Right lobe of liver (tissue), 6 donors: ENCODE data around the gene PON3. TPM values are rescaled to one million over a fixed set of nuclear protein-coding genes. Genes with fewer than 3 reads are reported as not detected.
A peak's percentile ranks its signal among the peaks of the same experiment; 100 is the strongest.

Source experiments
- ATAC-seq, 4 donors: fragments of 200-7000 bp; cut with Tn5 transposase; one replicate each; pipeline ENCODE4 v1.9.1; 2020; ENCODE audit warnings: mild to moderate bottlenecking in 4 of 4, moderate library complexity in 4 of 4
- DNase-seq, 3 donors: peaks; one replicate each; pipeline ENCODE4 v3.0.0-alpha.2; 2020
- H3K27ac ChIP-seq, 3 donors: fragments of 200-600 bp; one replicate each; pipeline ENCODE4 v1.8.0; 2022
- H3K27me3 ChIP-seq, 2 donors: fragments of 200-600 bp; one replicate each; pipeline ENCODE4 v1.8.0; 2022
- H3K36me3 ChIP-seq, 4 donors: fragments of 200-600 bp; sonication (generic) in 1 of 4; one replicate each; pipeline versions ENCODE4 v1.5.1 to v1.8.0; 2017 to 2022; ENCODE audit warnings: control low read depth in 1 of 4
- H3K4me1 ChIP-seq, 4 donors: fragments of 200-600 bp; sonication (generic) in 1 of 4; one replicate each; pipeline versions ENCODE4 v1.5.1 to v1.8.0; 2017 to 2022; ENCODE audit warnings: control low read depth in 1 of 4
- H3K4me3 ChIP-seq, 3 donors: fragments of 200-600 bp; one replicate each; pipeline ENCODE4 v1.8.0; 2022
- H3K9me3 ChIP-seq, 4 donors: fragments of 200-600 bp; sonication (generic) in 1 of 4; one replicate each; pipeline versions ENCODE4 v1.5.1 to v1.8.0; 2017 to 2022; ENCODE audit warnings: control low read depth in 1 of 4
- POLR2A ChIP-seq: fragments of 450-650 bp; IDR thresholded peaks from one replicate; pipeline ENCODE4 v1.6.1; 2017; ENCODE audit warnings: antibody characterized with exemption, mild to moderate bottlenecking
- WGBS: methylation state at CpG from one replicate; pipeline ENCODE4 v1.1.6; 2018; ENCODE audit warnings: low coverage, low lambda C conversion rate; ENCODE audit not compliant: insufficient coverage; ENCODE audit errors: missing lambda C conversion rate; 5-methylcytosine and 5-hydroxymethylcytosine counted together
- intact Hi-C, 2 donors: fragments of 100-400 bp; cut with DNase I; formaldehyde crosslinking; loops; one replicate each; pipeline versions ENCODE4 v1.11.2 to v1.14.1; 2022
- total RNA-seq, 6 experiments: library from RNA; depleted of rRNA in 2 of 6; stranded (reverse); fragments of >200 nt in 2 of 6; fragmentation: NEBNext Ultra II Directional in 3 of 6; extraction: Animal tissue kit (Norgen Biotek cat#: 25700) in 3 of 6; gene quantifications; one replicate each; pipeline versions ENCODE4 v1.1.0 to v1.2.4, GENCODE V29; 2016 to 2023
- TF ChIP-seq, protein P1 (sequence below), 4 donors: fragments of 200-600 bp in 3 of 4; fragments of 450-650 bp in 1 of 4; IDR thresholded peaks; one replicate each; pipeline versions ENCODE4 v1.5.1 to v1.8.0; 2016 to 2022; ENCODE audit warnings: antibody characterized with exemption in 4 of 4, mild to moderate bottlenecking in 2 of 4
- donor health status: DM: no; HTN: yes; CAD: no.
- donor health status: DM: no; HTN: no; CAD: no.
- donor health status: DM: no; HTN: no; CAD: no.
- donor health status: DM: no; HTN: yes; CAD: no.
- donor health status: DM: no; HTN: yes; CAD: no.

The PON3 gene
- total RNA-seq, 6 experiments from 2014 or later: 149 to 328 (median 193) TPM

DNA sequence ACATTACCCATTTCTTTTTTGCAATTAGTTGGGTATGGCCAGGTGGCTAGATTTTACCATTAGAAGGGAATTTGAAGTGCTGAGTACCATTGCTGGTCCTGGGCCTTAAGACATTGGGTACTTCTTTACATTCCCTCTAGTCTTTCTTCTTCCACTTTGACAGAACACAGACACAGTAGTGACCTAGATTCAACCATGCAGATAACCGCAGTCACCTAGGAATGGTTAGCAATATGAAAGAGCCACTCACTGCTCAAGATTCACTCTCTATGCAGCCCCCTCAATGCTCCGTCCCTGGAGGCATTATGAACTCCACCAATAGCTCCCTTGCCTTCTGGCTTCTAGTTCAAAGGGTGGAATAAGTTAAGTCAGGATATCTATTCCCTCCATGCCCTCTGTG is 55.7 kb downstream of the PON3 start:
- Histone ChIP-seq H3K27me3 (no peaks in the 10 kb centered on the region), H3K27ac (no peak overlapping the region), H3K4me1 (peaks cover 0 to under 1% (median 0%) of the 10 kb centered on the region in 4 donors), H3K9me3 (no peaks in the 10 kb centered on the region), H3K4me3 (no peak overlapping the region), H3K36me3 (no peaks in the 10 kb centered on the region)
- peak in 2 of 4 donors; percentile 6 to 16 for ATAC-seq
- DNase-seq: no peak
- intact Hi-C loops: no loop called here
- no peak for TF ChIP-seq POLR2A
- TF ChIP-seq, protein P1, sequence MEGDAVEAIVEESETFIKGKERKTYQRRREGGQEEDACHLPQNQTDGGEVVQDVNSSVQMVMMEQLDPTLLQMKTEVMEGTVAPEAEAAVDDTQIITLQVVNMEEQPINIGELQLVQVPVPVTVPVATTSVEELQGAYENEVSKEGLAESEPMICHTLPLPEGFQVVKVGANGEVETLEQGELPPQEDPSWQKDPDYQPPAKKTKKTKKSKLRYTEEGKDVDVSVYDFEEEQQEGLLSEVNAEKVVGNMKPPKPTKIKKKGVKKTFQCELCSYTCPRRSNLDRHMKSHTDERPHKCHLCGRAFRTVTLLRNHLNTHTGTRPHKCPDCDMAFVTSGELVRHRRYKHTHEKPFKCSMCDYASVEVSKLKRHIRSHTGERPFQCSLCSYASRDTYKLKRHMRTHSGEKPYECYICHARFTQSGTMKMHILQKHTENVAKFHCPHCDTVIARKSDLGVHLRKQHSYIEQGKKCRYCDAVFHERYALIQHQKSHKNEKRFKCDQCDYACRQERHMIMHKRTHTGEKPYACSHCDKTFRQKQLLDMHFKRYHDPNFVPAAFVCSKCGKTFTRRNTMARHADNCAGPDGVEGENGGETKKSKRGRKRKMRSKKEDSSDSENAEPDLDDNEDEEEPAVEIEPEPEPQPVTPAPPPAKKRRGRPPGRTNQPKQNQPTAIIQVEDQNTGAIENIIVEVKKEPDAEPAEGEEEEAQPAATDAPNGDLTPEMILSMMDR (IDR thresholded peaks at IDR 0.05): no peak
- WGBS: 60% methylated on average over 1 of the region's 2 CpGs

DNA sequence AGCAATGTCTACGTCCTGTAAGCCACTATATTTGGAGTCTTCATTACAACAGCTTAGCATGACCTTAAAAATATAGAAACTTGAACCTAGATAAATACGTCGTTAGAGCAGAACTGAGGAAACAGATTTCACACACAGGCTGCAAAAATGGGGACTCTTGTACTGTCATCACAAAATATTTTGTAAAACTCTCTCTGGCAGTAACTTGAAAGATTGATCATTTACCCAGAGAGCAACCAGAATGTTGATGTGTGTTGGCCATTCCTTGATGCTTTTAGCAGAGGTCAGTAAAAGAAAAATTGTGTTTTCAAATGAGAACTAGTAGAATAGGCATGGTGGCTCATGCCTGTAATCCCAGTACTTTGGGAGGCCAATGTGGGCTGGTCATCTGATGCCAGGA is 57.3 kb downstream of the PON3 start:
- ATAC-seq: peak; percentile 40 to 53 (median 46)
- no peak for DNase-seq
- no peaks in the 10 kb centered on the region for H3K36me3 ChIP-seq
- H3K27ac ChIP-seq: no peak overlapping the region
- WGBS: 24% methylated on average over 3 of the region's 3 CpGs
- no peak overlapping the region for H3K4me3 ChIP-seq
- intact Hi-C loops: no loop called here
- H3K4me1 ChIP-seq: peaks cover 0 to 7% (median 0%) of the 10 kb centered on the region in 4 donors
- no peaks in the 10 kb centered on the region for H3K27me3 ChIP-seq
- no peak for TF ChIP-seq POLR2A
- TF ChIP-seq, protein P1 (IDR thresholded peaks at IDR 0.05): no peak
- no peaks in the 10 kb centered on the region for H3K9me3 ChIP-seq

DNA sequence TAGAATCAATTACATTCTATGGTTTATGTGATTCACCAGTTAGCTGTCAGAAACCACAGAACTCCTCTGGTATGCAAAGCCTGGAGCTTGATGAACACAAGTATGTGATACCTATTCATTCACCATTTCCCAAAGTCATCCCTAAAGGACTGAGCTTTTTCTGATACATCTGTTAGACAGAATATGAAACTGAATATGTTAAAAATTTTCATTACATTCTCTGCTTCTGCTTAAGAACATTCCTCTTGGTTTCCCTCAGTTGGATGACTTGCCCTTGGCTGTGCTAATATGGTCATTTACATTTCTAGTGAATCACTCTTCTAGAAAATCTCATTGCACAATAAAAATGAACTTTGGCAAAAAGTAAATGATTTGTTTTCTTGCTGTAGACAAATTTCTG is 61.1 kb downstream of the PON3 start:
- DNase-seq: no peak
- no peak overlapping the region for H3K4me3 ChIP-seq
- peaks cover 0 to 7% (median 0%) of the 10 kb centered on the region in 4 donors for H3K4me1 ChIP-seq
- TF ChIP-seq POLR2A: no peak
- TF ChIP-seq, protein P1 (IDR thresholded peaks at IDR 0.05): no peak
- no peaks in the 10 kb centered on the region for H3K27me3 ChIP-seq
- no peaks in the 10 kb centered on the region for H3K36me3 ChIP-seq
- ATAC-seq: peak in 3 of 4 donors; percentile 15 to 52 (median 19)
- no peak overlapping the region for H3K27ac ChIP-seq
- no peaks in the 10 kb centered on the region for H3K9me3 ChIP-seq
- intact Hi-C loops: no loop called here

DNA sequence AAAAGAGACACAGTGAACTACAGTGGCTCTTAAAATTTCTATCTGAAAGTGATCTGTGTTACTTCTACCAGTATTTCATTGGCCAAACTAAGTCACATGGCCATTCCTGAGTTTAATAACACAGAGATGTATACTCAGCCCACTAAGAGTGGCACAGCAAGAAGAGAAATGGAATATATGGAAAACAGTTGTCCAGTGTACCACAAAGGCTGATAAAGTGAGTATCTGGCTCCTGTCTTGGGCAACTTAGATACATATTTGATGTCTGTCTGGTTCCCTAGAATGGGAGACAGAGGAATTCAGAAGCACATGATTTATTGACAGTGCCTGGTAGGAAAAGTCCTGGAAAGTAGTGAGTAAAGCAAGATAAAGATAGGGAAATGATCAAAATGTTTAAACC is 61.7 kb downstream of the PON3 start:
- TF ChIP-seq, protein P1 (IDR thresholded peaks at IDR 0.05): no peak
- no peak for TF ChIP-seq POLR2A

DNA sequence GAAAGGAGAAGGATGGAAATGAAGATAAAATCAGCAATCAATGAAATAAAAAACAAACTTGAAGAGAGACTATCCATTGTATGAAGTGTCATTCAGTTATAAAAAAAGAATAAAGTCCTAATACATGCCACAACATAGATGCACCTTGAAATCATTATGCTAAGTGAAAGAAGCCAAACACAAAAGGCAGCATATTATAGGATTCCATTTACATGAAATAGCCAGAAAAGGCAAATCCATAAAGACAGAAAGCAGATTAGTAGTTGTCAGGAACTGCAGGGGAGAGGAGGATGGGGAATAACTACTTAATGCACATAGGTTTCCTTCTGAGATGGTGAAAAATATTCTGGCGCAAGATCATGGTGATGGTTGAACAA is 65.2 kb downstream of the PON3 start:
- intact Hi-C loops: no loop called here
- no peaks in the 10 kb centered on the region for H3K27me3 ChIP-seq
- peak in 3 of 4 donors; percentile 7 to 27 (median 23) for ATAC-seq
- WGBS: 86% methylated on average over 1 of the region's 1 CpG
- H3K27ac ChIP-seq: peak overlapping the region; percentile 7 to 52 (median 46)
- H3K4me1 ChIP-seq: peaks cover 0 to 13% (median 0%) of the 10 kb centered on the region in 4 donors
- peak overlapping the region in 2 of 3 donors; percentile 27 to 40 for H3K4me3 ChIP-seq
- H3K9me3 ChIP-seq: no peaks in the 10 kb centered on the region
- TF ChIP-seq, protein P1 (IDR thresholded peaks at IDR 0.05): no peak
- no peak for TF ChIP-seq POLR2A
- no peak for DNase-seq
- no peaks in the 10 kb centered on the region for H3K36me3 ChIP-seq

More for the DNA sequence above, 61.7 kb downstream of the PON3 start:
- no peaks in the 10 kb centered on the region for H3K27me3 ChIP-seq
- peaks cover 0 to 7% (median 0%) of the 10 kb centered on the region in 4 donors for H3K4me1 ChIP-seq
- DNase-seq (no peak), ATAC-seq (peak in 1 of 4 donors; percentile 9)
- H3K36me3 ChIP-seq: no peaks in the 10 kb centered on the region
- H3K4me3 ChIP-seq: no peak overlapping the region
- intact Hi-C loops: no loop called here
- no peaks in the 10 kb centered on the region for H3K9me3 ChIP-seq
- H3K27ac ChIP-seq: no peak overlapping the region
